ENCODE measurements around the gene LMX1A.

DNA sequence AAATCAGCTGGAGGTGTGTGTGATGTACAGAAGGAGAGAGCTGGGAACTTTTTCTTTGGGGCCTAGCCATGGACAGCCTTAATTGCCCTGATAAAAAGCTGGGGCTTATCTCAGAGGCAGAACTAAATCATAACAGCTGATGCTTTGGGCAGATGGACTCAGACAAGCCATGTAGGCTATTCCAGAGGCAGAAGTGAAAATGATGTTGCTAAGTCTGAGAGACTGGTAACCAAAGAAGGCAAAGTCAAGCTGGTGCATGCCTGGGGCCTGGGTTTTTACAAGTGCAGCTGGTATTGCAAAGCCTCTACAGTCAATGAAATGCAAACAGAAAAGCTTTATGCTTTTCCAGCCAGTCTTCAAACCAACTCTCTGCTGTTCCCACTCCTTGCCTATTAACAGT lies 39.0 kb upstream of the LMX1A start:
- no peak for TF ChIP-seq EZH2phosphoT487 (IDR thresholded peaks at IDR 0.05; ENCODE audit: low read length)
- TF ChIP-seq, protein P1, sequence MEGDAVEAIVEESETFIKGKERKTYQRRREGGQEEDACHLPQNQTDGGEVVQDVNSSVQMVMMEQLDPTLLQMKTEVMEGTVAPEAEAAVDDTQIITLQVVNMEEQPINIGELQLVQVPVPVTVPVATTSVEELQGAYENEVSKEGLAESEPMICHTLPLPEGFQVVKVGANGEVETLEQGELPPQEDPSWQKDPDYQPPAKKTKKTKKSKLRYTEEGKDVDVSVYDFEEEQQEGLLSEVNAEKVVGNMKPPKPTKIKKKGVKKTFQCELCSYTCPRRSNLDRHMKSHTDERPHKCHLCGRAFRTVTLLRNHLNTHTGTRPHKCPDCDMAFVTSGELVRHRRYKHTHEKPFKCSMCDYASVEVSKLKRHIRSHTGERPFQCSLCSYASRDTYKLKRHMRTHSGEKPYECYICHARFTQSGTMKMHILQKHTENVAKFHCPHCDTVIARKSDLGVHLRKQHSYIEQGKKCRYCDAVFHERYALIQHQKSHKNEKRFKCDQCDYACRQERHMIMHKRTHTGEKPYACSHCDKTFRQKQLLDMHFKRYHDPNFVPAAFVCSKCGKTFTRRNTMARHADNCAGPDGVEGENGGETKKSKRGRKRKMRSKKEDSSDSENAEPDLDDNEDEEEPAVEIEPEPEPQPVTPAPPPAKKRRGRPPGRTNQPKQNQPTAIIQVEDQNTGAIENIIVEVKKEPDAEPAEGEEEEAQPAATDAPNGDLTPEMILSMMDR (IDR thresholded peaks at IDR 0.05; ENCODE audit: low read length): no peak
